DMS53 treated with DMSO at 0.1 percent for 48 hours (cell line): ENCODE measurements around the gene CD3G.
A peak's percentile ranks its signal among the peaks of the same experiment; 100 is the strongest.

Experiments used
- DNase-seq: peaks from one replicate; lab custom pipeline; 2025; ENCODE audit not compliant: unreplicated experiment; lab: John Stamatoyannopoulos, UW

The CD3G gene

DNA sequence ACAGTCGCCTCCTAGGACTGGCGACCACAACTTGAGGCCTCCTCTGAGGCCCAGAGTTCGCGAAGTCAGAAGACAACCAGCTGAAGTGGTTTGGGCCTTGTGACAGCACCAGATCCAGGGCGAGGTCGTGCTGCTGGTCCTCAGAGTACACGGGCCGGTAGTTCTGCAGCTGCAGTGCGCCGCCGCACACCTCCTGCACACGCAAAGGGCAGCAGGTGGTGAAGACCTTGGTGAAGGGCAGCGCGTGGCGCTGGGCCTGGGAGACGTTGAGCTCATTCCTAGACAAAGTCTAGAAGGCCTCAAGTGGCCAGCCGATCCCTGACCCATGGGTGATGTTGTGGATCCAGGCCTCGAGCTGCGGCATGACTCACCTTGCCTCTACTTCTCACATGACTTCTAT, 21.4 kb upstream of the CD3G start:
- DNase-seq, result no peak

DNA sequence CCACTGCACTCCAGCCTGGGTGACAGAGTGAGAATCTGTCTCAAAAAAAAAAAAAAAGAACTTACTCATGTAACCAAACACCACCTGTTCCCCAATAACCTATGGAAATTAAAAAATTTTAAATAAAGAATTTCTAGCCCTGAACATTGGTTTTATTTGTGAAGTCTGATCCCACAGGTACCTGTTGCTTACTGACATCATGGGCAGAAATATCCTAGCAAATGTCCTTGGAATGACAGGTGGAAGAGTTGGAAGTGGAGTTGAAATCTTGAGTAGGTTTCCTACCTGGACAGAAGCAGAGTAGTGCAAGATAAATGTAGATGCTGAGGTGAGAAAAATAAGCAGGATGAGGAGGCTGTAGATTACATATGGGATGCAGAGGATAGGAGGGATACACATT, 18.9 kb upstream of the CD3G start:
- DNase-seq, result no peak

DNA sequence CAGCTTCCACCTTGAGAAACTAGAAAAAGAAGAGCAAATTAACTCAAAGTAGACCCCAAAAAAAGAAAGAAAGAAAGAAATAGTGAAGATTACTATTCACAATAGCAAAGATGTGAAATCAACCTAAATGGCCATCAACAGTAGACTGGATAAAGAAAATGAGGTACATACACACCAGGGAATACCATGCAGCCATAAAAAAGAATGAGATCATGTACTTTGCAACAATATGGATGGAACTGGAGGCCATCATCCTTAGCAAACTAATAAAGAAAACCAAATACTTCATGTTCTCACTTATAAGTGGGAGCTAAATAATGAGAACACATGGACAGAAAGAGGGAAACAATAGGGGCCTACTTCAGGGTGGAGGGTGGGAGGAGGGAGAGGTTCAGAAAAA, 15.4 kb upstream of the CD3G start:
- no peak for DNase-seq

DNA sequence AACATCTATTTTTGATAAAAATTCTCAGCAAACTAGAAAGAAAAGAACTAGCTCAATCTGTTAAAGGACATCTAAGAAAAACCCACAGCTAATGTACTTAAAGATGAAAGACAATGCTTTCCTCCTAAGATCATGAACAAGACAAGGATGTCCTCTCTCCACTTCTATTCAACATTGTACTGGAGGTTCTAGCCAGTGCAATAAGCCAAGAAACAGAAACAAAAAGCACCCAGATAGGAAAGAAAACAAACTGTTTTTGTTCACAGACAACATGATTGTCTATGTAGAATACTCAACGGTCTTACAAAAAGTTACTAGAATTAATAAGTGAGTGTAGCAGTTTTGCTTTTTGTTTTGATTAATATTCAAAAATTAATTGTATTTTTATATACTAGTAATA, 9.4 kb upstream of the CD3G start:
- no peak for DNase-seq

DNA sequence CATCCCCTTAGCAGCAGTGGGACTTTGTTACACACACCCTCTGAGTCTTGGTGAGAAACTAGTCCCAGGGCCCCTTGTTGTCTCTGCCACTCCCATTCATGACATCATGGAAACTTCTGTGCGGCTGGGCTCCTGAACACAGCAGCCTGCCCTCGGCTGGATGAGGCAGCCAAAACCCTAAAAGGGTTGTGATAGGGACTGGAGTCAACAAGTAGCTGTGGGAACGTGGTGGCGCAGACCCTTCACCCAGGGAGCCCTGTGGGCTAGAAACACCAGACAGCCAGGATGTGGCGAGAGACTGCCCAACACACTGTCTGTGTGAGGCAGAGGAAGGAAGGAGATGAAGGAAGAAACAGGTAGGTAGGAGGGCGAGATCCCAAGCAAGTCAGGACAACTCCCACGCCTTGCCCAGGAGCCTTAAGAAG, 5.5 kb upstream of the CD3G start:
- DNase-seq, result no peak

DNA sequence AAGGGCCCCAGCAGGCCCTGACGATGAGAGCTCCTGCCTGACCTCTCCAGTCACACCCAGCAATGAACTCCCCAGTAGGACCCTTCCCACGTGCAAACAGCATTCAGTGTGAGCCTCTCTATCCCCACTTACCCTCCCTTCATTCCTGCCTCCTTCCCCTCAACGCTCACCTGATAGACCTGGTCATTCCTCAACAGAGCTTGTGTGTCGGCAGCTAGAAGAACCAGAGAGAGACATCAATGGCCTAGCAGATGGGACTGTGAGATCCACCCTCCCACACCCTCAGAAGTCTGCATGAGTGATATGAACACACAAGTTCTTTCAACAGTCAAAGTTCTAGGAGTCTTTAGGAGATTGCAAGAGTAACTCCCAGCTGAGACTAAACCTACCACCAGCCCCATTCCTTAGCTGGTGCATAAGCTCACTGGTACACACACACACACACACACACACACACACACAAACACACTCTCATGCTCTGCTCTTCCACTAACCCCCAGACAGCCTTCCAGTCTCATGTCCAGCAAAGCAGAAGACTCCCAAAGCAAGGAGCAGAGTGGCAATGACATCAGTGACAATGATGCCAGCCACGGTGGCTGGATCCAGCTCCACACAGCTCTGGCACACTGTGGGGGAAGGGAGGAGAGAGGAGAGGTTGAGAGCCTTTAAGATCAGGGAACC, 4.7 kb upstream of the CD3G start:
- DNase-seq, result no peak

DNA sequence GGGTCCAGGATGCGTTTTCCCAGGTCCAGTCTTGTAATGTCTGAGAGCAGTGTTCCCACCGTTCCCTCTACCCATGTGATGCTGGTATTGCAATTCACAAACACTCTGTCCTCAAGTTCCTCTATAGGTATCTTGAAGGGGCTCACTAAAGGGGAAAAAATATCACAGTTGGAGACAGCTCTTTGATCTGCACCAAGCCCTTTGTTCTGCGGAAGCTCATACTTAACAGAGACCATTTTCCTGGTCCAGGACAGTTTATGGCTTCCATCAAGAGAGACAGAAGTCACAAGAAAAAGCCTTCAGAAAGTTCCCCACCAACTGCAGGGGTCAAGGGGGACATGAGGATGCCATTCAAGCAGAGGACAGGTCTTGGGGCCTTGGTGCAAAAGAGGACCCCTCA, 3.7 kb upstream of the CD3G start:
- DNase-seq, result no peak

DNA sequence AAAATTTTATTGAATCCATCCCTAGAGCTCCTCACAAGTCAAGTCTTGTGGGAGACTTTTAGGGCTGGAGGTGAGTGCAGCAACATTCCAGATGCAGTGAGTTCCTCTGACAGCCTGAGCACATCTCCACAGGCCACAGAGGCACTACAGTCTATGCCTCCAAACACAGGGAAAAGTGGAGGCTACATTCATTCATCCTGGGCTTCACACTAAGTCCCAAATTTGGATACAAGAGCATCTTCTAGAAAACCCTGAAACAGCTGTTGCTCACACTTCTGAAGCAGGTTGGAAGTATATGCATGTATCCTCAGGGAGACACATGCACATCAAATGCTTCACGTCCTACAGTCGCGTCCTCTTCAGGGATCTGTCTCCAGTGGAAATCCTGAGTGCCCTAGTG, 2.9 kb upstream of the CD3G start:
- DNase-seq, result no peak

DNA sequence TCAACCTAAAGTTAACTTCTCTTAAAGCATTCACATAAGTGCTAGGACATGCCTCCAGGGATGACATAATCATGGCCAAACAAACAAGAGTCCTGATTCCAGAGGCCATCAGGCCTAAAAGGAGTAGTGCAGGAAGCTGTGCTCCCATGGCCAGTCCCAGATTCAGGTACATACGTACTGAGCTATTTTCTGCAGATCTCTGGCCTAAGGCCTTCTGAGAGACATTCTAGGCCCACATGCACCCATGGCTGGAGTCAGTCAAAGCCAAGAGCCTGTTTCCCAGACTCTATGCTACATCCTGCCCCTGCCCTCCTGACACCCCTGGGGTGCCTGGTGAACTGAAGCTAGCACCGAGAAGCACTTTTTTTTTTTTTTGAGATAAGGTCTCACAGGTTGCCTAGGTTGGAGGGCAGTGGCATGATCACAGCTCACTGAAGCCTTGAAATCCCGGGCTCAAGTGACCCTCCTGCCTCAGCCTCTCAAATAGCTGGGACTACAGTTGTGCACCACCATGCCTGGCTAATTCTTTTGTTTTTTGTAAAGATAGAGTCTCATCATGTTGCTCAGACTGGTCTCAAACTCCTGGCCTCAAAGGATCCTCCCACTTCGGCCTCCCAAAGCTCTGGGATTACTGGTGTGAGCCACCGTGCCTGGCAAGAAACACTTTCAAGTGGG, 2.2 kb upstream of the CD3G start:
- no peak for DNase-seq

DNA sequence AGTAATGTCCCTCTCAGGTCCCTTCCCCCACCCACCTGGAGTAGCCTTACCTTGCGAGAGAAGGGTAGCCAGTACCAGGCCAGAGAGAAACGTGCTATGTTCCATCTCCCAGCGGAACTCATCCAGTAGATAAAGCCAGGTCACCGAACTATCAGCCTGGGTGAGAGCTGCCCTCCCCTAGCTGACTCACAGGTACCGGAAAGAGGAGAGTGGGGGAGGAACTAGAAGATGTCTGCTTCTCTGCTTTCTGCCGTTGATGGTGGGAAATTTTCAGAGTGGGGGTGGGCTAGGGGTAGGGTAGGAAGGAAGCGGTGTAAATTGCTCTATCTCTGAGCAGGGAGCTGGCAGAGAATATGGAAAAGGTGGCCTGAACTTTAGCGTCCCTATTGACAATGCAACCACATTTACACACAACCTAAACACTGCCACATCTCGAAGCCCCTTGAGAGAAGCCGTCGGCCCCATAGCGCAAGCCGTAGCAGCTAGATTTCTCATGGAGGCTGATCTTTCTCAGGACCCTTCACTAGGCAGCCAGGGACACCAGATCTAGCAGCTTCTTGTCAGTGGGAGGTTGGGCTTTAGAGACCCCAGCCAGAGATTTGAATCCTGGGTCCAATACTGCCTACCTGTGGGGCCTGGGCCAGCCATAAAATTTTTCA, 1.5 kb upstream of the CD3G start, which contains the start of gene CD3D:
TSS of gene CD3D (minus strand) at position 203 of the 659 bp plus-strand sequence. CDS start at position 105, 98 bp downstream.
- no peak for DNase-seq

DNA sequence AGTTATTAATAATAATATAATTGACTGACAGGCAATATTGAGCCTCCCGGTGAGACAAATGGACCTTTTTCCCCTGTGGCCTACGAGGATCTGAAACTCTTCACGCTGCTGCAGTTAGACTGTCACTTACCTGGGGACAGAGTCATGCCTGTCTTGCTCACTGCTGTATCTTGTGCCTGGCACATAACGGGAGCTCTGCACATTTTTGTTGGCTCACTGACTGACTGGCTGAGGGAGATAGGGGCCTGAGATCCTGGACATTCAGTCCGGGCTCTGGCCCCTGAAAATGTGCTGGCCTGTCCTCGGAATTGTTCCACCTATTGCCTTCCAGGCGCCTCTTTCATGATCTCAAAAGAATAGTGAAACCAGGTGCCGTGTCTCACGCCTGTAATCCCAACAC, 896 bp upstream of the CD3G start:
- DNase-seq, result no peak

DNA sequence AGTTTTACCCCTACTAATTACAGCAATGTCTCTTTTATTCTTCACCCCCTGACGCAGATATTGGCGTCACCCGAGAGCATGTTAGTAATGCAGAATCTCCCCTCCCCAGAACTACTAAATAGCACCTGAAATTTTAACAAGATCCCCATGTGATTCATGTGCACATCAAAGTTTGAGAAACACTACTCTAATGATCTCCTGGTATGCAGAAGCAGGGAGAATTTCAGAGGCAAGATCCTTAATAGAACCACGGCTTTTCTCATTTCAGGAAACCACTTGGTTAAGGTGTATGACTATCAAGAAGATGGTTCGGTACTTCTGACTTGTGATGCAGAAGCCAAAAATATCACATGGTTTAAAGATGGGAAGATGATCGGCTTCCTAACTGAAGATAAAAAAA, 5.3 kb downstream of the CD3G start:
- no peak for DNase-seq

DNA sequence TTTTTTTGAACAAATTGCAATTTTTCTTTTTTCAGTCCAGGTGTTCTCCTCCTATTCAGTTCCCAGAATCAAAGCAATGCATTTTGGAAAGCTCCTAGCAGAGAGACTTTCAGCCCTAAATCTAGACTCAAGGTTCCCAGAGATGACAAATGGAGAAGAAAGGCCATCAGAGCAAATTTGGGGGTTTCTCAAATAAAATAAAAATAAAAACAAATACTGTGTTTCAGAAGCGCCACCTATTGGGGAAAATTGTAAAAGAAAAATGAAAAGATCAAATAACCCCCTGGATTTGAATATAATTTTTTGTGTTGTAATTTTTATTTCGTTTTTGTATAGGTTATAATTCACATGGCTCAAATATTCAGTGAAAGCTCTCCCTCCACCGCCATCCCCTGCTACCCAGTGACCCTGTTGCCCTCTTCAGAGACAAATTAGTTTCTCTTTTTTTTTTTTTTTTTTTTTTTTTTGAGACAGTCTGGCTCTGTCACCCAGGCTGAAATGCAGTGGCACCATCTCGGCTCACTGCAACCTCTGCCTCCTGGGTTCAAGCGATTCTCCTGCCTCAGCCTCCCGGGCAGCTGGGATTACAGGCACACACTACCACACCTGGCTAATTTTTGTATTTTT, 9.1 kb downstream of the CD3G start:
- DNase-seq, result no peak

DNA sequence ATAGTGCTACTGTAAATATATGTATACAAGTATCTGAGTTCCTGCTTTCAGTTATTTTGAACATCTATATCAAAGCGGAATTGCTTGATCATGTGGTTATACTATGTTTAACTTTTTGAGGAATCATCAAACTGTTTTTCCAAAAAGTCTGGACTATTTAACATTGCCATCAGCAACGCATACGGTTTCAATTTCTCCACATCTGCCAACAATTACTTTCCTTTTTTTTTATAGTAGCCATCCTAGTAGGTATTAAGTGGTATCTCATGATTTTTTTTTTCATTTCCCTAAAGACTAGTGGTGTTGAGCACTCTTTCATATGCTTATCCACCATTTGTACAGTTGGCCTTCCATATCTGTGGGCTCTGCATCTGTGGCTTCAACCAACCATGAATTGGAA, 13.9 kb downstream of the CD3G start:
- DNase-seq, result no peak

DNA sequence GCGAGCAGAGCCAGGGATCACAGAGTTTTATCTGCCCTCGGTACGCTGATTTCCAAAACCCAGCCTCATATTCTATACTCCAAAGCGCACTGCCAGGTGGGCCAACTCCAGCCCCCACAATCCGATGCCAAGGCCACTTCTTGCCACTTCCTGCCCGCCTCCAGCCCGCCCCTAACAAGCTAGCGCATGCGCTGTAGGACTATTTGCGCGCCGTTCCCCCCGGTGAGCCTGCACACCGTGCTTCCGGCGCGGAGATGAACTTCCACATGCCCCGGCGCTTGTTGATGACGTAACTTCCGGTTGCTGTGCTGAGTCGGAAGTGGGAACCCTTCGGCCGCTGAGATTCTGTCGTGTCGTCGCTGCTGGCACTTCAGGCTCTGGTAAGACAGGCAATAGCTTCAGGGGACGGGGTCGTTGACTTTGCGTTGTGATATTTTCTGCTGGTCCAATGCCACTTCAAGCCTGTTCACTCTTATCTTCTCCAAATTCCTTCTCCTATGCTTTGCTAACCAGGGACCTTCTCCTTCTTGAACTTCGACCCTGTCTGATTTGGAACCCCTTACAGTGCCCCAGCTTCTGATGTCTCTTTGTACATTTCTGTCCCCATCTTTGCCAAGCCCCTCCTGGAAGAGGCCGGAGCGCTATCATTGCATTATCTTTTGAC, 15.3 kb downstream of the CD3G start, which contains the start of gene UBE4A:
TSS of gene UBE4A (plus strand) at position 306 of the 664 bp plus-strand sequence. CDS start 5,481 bp downstream, outside the sequence.
- DNase-seq, result peak; percentile 72

DNA sequence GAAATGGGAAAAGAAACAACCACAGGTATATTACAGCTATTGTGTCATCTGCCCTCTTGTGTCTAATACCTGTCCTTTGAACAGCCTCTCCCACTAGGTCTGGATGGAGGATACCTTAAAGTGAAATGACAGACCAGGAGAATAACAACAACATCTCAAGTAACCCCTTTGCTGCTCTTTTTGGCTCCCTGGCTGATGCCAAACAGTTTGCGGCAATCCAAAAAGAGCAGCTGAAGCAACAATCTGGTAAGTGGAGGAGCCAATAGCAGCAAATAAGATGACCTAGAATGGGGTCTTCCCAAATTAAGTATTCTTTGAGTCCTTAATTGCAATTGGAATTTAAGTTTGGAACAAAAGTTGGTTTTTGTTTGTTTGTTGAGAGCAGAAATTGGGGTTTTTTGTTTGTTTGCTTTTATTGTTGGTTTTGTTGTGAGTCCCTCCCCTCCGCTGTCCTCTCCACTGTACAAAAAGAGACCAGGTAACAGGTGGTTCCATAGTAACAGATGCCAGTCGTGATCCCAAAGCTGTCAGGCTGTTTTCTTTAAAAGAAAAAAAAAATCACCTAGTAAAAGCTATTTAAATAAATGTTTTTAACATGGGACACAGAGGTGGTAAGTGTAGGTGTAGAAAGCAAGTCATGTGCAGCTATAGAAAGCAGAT, 20.9 kb downstream of the CD3G start:
- DNase-seq, result no peak

DNA sequence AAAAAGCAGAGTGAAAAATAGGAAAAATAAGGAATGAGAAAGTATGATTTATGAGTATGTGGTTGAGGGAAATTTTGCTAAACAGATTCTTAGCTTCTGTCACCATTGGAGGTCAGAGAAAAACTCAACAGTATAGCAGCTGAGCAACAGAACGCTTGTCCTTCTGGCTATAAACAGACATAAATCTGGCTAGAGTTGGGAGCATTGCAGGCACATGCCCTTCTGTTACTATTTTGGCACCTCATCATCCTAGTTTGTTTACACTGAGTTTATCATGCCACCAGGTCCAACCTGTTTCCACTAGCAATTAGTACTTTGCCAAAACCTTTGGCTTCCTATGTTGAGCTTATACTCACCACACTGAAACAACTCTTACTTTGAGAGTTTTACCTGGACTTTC, 22.1 kb downstream of the CD3G start:
- DNase-seq, result no peak

DNA sequence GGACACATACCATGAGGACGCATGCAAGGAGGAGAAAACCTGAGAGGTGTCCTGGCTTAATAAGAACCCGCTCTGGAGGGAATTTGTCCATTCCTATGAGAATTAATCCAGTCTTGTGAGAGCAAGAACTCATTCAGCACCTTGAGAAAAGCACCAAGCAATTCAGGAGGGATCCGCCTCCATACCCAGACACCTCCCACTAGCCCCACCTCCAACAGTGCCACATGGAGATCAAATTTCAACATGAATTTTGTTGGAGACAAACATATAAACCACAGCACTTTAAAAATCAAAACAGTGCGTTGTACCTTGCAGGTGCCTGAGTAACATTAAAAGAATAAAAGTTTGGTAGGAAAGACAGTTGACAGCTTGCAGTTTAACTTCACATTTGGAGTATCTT, 26.6 kb downstream of the CD3G start:
- DNase-seq, result no peak

DNA sequence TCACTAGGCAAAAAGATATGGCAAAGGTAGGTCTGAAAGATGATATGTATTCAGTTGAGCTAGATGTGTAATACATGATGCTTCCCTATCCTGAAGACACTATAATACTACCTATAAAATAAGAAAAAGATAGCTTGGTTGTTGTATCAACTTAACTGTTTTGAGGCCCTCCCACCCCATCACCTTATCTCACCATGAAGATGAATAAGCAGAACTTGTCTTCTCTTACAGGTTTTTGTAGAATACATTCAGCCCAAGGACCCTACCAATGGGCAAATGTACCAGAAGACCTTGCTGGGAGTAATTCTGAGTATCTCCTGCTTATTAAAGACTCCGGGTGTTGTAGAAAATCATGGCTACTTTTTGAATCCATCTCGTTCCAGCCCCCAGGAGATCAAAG, 29.1 kb downstream of the CD3G start:
- no peak for DNase-seq

DNA sequence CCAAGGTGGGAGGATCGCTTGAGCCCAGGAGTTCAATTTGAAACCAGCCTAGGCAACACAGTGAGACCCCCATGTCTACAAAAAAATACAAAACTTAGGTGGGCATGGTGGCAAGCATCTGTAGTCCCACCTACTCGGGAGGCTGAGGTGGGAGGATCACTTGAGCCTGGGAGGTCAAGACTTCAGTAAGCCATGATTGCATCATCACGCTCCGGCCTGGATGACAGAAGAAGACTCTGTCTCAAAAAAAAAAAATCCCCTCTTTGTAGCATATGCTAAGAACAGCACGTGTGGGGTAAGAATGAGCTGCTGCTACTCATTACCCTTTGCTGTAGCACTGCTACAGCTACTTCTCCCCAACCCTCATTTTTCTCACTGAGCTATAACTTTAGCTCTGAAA, 29.7 kb downstream of the CD3G start:
- DNase-seq, result no peak

DNA sequence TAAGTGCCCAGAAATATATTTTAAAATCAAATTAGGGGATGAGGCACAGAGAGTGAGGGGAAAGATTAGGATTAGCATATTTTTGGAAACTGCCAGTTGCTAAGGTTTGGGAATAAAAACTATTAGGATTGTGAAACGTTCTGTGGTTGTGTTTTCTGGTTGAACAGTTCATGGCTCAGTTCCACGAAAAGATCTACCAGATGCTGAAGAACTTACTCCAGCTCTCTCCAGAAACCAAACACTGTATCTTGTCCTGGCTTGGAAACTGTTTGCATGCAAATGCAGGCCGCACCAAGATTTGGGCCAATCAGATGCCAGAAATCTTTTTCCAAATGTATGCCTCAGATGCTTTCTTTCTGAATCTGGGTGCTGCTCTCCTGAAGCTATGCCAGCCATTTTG, 30.6 kb downstream of the CD3G start:
- no peak for DNase-seq
